HG03378 (cell line): ENCODE data around the gene GJB3.
"Not testable (repeated sequence)": the region's sequence is repeated elsewhere in the genome, so short reads cannot be mapped to it uniquely, and the experiment has no call there.

Source experiments
- ATAC-seq: cut with Tn5 transposase; IDR thresholded peaks from one replicate; pipeline ENCODE4 v1.9.1; 2021; ENCODE audit warnings: mild to moderate bottlenecking, moderate library complexity; ENCODE audit not compliant: unreplicated experiment

Gene GJB3

DNA sequence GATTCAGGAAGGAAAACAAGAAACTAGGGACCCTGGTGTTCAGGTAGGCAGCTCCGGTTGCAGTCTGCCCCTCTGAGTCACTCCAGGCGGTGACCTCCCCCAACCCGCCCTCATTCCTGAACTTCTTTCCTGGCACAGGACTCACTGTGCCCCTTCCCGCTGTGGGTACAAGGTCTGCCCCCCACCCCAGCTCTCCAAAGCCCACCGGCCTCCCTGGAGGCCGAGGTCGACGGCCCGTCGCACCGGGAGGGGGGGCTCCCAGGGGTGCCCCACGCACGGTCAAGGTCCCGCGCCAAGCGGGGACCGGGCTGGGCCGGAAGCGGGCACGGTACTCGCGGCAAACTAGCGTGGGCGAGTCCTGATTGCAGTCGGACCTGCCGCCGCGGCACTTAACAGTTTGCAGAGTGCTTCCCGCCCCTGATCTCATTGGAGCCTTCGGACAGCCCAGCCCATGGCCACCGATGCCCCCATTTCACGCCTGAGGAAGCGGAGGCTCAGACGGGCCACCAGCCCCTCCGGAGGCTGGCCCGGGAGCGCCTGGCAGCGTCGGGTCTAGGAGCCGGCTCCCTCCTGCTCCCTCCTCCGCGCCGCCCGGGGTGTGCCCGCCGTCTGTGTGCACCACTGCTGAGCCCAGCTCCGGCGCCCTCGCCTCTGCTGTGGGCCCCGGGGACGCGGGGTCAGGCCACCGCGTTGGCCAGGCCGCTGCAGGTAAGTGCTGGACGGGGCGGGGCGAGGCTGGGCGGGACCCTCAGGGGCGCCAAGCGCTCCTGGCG is at the start of gene GJB3:
GJB3 (plus strand) TSS at position 144 of the 773 bp plus-strand sequence. CDS start 3,549 bp downstream, outside the sequence.
- ATAC-seq, result no peak

- ATAC-seq, result not testable (repeated sequence)
These were observed 48.2 kb upstream of the GJB3 start for GRCh38 chr1:34732831-34733230.

DNA sequence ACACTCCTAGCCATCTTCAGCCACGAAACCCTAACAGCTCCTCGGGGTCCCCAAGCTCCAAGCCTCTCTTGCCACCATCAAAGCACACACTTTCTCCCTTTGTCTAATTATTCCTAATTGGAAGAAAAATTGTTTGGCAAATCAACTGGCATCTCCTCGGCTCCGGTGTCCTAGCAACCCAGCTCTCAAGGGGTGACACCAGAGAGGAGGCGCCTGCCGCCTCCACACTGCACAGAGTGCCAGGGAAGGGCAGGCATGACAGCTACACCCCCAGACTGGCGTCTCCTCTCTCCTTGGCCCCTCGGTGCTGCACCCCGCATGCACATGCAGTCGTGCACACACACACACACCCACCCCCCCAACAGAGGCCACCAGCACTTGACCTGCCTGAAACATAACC is 44.3 kb upstream of the GJB3 start:
- no peak for ATAC-seq

DNA sequence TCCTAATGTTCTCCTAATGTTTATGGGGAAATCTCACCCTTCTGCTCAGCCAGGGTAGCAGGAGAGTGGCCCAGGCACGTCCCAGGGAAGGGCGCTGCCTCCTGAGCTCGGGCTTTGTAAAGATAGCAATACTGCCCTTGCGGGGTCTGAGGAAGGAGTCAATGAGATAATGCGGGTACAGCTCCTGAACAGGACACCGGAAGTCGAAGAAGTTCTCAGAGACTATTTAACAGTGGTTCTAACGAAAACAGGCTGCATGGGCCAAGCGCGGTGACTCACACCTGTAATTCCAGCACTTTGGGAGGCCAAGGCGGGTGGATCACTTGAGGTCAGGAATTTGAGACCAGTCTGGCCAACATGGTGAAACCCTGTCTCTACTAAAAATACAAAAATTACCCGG is 43.8 kb upstream of the GJB3 start:
- ATAC-seq, result not testable (repeated sequence)

- no peak for ATAC-seq
These were observed 41.4 kb upstream of the GJB3 start for GRCh38 chr1:34739613-34740012.

DNA sequence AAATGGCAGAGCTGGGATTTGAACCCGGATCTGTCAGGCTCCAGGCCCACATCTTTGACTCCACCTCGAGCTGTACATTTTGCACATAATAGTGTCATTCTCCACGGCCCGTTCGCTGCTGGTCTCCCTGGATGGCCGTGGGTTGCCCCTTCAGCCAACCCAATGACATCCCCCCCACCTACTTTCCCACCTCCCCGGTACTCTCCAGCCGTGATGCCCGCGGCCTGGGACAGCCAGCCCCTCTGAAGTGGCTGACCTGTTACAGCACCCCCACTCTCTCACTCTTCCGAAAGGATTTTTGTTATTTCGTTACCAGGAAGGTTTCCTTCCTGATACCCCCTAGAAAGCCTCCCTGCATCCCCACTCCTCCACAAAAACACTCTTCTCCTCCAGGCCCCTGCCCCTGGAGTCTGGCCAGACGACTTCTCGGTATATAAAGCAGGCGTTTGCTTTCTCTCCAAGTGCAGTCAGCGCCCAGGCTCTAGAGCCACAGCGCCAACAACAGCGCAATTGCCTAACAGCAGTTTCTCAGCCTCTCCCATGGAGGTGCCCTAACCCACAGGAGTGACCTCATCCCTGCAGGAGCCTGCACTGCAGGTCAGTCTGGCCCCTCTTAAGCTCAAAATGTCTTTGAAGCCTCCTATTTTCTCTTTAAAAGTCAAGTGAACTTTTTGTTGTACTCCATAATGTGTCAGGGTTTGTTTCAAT is 40.7 kb upstream of the GJB3 start:
- no peak for ATAC-seq

- no peak for ATAC-seq
These were observed 38.2 kb upstream of the GJB3 start for GRCh38 chr1:34742667-34743270.

DNA sequence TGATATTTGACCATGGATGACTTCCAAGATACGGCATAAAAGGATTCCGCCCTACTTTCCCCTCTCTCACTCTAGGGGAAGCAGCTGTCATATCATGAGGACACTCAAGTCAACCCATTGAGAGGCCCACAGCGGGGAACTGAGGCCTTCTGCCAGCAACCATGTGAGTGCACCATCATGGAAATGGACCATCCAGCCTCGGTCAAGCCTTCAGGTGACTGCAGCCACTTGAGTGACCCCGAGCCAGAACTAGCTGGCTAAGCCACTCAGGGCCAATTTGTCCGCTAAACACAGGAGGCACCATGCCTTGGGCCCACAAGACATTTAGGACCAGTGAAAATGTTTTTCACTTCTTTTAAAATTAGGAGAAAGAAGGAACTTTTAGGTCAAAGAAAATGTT is 37.2 kb upstream of the GJB3 start:
- ATAC-seq, result no peak

- ATAC-seq, result no peak
These were observed 36.2 kb upstream of the GJB3 start for GRCh38 chr1:34744851-34745250.

- no peak for ATAC-seq
These were observed 35.3 kb upstream of the GJB3 start for GRCh38 chr1:34745666-34746065.

GRCh38 chr1:34746101-34746500 is 34.9 kb upstream of the GJB3 start:
- no peak for ATAC-seq

DNA sequence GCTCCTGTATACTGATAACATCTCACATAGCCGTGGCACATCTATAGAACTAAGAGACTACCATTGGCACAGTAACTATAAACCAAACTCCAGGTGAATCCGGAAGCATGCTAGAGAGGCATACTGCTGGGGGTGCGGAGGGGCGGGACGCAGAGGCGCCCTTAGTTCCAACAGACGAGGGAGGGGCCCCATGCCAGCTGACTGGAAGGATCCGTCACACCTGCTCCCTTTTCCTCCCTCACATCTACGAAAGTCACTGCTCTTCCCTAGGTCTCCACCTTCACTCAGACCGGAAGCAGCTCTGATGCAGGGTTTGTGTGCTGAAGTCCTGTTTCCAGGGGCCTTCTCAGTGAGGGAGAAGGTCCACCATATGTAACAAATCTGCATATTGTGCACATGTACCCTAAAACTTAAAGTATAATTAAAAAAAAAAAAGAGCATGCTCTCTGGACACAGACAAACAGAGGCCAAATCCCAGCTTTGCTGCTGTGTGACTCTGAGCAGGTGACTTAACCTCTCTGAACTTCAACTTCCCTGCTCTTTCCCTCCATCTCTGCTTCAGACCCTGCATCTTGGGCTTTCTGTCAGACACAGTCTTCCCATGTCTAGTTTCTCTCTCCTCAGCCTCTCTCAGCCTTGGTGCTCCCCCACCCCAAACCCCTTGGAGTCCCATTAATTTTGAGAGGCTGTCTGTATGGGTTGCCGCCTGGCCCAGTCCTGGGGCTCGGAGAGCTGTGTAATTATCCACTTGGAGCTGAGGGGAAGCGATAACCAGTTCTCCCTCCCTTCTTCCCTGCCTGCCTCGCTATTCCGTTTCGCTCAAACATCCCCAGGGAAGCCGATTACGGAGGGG is 34.0 kb upstream of the GJB3 start:
- no peak for ATAC-seq

DNA sequence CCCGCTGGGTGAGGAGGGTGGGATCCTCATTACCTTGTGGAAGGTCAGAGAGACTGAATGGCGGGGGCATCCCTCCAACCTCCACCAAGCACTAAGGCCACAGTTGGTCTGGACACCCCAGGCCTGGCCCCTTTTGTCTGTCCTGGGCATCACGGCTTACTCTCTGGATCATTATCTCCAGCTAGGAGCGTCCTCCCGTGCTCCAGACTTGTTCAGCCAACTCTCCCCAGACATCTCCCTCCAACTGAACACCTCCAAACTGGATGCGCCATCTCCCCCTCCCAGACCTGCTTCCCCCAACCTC is 33.4 kb upstream of the GJB3 start:
- ATAC-seq, result no peak

- ATAC-seq, result no peak
These were observed 31.0 kb upstream of the GJB3 start for GRCh38 chr1:34749992-34750391.

- ATAC-seq, result no peak
These were observed 30.4 kb upstream of the GJB3 start for GRCh38 chr1:34750610-34751009.

GRCh38 chr1:34753163-34753562 is 27.9 kb upstream of the GJB3 start:
- ATAC-seq, result no peak

- ATAC-seq, result no peak
These were observed 25.9 kb upstream of the GJB3 start, which contains the start of gene GJB5 for GRCh38 chr1:34754964-34755637. TSS of gene GJB5 (plus strand) at chr1:34755047. CDS start at chr1:34757331, 2,284 bp downstream.

- no peak for ATAC-seq
These were observed 25.1 kb upstream of the GJB3 start for GRCh38 chr1:34755961-34756360.

DNA sequence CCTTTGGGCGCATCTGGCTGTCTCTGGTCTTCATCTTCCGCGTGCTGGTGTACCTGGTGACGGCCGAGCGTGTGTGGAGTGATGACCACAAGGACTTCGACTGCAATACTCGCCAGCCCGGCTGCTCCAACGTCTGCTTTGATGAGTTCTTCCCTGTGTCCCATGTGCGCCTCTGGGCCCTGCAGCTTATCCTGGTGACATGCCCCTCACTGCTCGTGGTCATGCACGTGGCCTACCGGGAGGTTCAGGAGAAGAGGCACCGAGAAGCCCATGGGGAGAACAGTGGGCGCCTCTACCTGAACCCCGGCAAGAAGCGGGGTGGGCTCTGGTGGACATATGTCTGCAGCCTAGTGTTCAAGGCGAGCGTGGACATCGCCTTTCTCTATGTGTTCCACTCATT is 23.6 kb upstream of the GJB3 start:
- ATAC-seq, result no peak

GRCh38 chr1:34758751-34759150 is 22.3 kb upstream of the GJB3 start:
- no peak for ATAC-seq
